Measurements from ENCODE around the gene TBC1D25.
A peak's percentile ranks its signal among the peaks of the same experiment; 100 is the strongest.

The TBC1D25 gene

GRCh38 chrX:48532161-48532560 is 7.4 kb upstream of the TBC1D25 start:
- in situ Hi-C loops (cut with MboI; ENCODE audit: low pct_unique_long_range_greater_than_20kb, low sequenced_read_pairs, unreplicated experiment), result no loop called here
- no peak for DNase-seq (ENCODE audit: low spot score)
- TF ChIP-seq CTCF (IDR thresholded peaks at IDR 0.05; ENCODE audit: extremely low read depth, insufficient read depth, missing control alignments), result no peak

- no peak for TF ChIP-seq CTCF (IDR thresholded peaks at IDR 0.05; ENCODE audit: extremely low read depth, insufficient read depth, missing control alignments)
- in situ Hi-C loops (cut with MboI; ENCODE audit: low pct_unique_long_range_greater_than_20kb, low sequenced_read_pairs, unreplicated experiment), result no loop called here
- DNase-seq (ENCODE audit: low spot score), result no peak
These were observed 6.3 kb upstream of the TBC1D25 start for GRCh38 chrX:48533165-48533564.

GRCh38 chrX:48538641-48539344 is 721 bp upstream of the TBC1D25 start:
- in situ Hi-C loops (cut with MboI; ENCODE audit: low pct_unique_long_range_greater_than_20kb, low sequenced_read_pairs, unreplicated experiment), result no loop called here
- TF ChIP-seq CTCF (IDR thresholded peaks at IDR 0.05; ENCODE audit: extremely low read depth, insufficient read depth, missing control alignments), result no peak

GRCh38 chrX:48540028-48540375 is 488 bp downstream of the TBC1D25 start:
- peak; percentile 61 for DNase-seq (ENCODE audit: low spot score)
- TF ChIP-seq CTCF (IDR thresholded peaks at IDR 0.05; ENCODE audit: extremely low read depth, insufficient read depth, missing control alignments), result no peak
- in situ Hi-C loops (cut with MboI; ENCODE audit: low pct_unique_long_range_greater_than_20kb, low sequenced_read_pairs, unreplicated experiment), result no loop called here

More at GRCh38 chrX:48538641-48539344, 721 bp upstream of the TBC1D25 start:
- DNase-seq (ENCODE audit: low spot score), result no peak

GRCh38 chrX:48540480-48540879 is 966 bp downstream of the TBC1D25 start:
- TF ChIP-seq CTCF (IDR thresholded peaks at IDR 0.05; ENCODE audit: extremely low read depth, insufficient read depth, missing control alignments), result no peak
- in situ Hi-C loops (cut with MboI; ENCODE audit: low pct_unique_long_range_greater_than_20kb, low sequenced_read_pairs, unreplicated experiment), result no loop called here
- DNase-seq (ENCODE audit: low spot score), result no peak

- no peak for DNase-seq (ENCODE audit: low spot score)
- in situ Hi-C loops (cut with MboI; ENCODE audit: low pct_unique_long_range_greater_than_20kb, low sequenced_read_pairs, unreplicated experiment), result no loop called here
- TF ChIP-seq CTCF (IDR thresholded peaks at IDR 0.05; ENCODE audit: extremely low read depth, insufficient read depth, missing control alignments), result no peak
These were observed 1.8 kb downstream of the TBC1D25 start for GRCh38 chrX:48541140-48541814.
